Activated T-helper 1 cell treated with Interleukin-2 at 50 U/mL for 16 hours (primary cell): ENCODE measurements around the gene RP9.

Experiments
- DNase-seq: peaks from one replicate; pipeline ENCODE4 v3.0.0-alpha.2; 2020; ENCODE audit warnings: low read depth

RP9 gene, protein sequence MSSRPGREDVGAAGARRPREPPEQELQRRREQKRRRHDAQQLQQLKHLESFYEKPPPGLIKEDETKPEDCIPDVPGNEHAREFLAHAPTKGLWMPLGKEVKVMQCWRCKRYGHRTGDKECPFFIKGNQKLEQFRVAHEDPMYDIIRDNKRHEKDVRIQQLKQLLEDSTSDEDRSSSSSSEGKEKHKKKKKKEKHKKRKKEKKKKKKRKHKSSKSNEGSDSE

GRCh38 chr7:33109005-33109757 lies at the start of gene RP9:
RP9 (minus strand) TSS chr7:33109404; CDS start chr7:33109372, 32 bp downstream.
- peak; percentile 69 for DNase-seq

DNA sequence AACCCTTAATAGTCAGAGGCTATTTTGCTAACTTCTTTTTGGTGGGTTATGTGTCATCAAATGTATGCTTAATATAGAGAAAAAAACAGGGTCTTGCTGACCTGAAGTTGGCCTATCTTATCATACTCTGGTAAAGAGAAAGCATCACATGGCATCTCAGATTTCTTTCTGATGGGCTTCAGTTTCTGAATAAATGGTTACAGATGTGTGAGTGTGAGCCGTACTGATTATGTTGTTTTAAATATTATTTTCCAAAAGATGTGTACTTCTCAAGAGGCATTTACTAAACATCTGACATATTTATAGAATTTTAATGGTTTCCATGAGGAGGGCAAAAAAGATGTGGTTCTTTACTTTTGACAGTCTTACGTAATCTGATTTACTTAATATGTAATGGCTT lies 48.6 kb upstream of the RP9 start:
- DNase-seq, result no peak

GRCh38 chr7:33157311-33157710 lies 48.1 kb upstream of the RP9 start:
- DNase-seq, result no peak

DNA sequence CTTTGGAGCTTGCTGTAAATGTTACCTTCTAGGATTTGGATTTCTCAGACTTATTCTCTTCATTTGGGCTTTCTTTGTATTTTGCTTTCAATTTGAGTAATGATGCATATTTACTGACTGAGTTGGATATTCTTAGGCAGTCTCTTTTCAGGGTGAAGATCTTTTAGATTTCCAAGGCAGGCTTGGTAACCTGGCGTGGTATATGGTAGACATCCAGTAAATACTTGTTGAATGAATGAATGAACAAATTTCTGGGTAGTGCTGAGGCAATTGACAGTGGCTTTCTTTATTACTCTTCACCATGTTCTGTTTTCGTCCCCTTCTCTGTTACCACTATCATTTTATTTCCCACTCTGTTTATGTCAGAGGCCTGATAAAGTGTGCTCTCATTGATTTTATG lies 47.2 kb upstream of the RP9 start:
- DNase-seq, result no peak

DNA sequence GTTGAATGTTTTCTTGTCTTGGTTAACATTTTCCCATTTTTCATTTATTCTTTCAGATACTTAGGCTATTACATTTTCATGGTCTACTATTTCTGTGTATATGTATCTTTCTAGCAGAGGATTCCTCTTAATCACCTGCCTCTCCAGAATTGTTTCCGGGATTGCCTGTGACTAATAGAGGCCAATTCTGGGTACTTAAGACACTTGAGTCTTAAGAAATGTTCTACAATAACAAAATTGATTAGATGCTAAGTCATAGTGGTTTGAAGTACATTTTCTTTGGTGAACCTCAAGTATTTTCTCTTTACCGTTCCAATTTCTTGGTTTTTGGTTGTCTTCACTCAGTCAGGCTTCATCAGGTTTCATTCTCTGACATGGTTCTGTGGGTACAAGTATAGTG lies 46.6 kb upstream of the RP9 start:
- no peak for DNase-seq

DNA sequence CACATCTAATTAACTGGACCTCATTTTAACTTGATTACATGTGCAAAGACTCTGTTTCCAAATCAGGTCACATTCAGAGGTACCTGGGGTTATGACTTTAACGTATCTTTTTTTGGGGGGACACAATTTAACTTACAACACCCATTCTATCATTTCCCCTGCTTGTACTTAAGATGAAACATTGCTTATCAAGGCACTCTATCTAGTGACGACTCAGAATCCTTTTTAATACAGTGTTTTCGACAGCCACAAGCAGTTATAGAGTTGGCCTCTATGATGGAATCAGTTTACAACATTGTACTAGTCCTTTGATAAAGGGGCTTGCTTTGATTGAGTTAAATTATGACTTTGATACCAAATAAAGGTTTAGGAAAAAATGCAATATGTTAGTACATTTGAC lies 42.9 kb upstream of the RP9 start:
- DNase-seq, result no peak

- DNase-seq, result no peak
Measured at GRCh38 chr7:33145156-33145555, 36.0 kb upstream of the RP9 start.

DNA sequence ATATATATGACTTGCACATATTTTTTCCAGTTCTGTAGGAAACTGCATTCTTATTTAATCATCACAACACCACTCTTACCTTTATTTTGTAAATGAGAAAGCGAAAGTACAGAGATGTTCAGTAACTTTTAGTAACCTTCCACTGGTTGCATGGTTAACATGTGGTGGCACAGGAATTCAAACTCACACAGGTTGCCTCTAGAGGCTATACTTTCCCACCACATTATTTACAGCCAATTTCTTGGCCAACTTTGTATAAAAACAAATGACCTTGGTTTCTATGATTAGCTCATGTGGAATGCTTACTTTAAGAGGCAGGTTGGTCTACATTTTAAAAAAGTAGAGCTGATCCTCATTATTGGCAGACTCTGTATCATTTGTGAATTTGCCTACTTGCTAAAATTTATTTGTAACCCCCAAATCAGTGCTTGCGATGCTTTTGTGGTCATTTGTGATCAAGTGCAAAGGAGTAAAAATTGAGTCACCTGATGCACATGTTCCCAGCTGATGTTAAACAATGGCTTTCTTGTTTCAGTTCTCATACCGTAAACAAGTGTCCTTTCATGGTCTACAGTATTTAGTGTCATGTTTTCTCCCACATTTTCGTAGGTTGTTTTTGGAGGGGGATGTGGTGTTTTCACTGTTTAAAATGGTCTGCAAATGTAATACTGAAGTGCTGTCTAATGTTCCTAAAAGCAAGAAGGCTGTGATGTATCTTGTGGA lies 35.0 kb upstream of the RP9 start:
- DNase-seq, result no peak

DNA sequence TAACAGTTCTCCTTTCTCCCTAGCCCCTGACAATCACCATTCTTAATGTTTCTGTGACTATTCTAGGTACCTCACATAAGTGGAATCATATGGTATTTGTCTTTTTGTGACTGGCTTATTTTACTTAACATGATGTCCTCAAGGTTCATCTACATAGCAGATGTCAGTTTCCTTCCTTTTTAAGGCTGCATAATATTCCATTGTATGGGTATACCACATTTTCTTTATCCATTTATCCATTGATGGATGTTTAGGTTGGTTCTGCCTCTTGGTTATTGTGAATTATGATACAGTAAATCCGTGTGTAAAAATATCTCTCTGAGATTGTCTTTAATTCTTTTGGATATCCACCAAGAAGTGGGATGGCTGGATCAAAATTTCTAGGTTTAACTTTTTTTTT lies 33.4 kb upstream of the RP9 start:
- DNase-seq, result no peak

DNA sequence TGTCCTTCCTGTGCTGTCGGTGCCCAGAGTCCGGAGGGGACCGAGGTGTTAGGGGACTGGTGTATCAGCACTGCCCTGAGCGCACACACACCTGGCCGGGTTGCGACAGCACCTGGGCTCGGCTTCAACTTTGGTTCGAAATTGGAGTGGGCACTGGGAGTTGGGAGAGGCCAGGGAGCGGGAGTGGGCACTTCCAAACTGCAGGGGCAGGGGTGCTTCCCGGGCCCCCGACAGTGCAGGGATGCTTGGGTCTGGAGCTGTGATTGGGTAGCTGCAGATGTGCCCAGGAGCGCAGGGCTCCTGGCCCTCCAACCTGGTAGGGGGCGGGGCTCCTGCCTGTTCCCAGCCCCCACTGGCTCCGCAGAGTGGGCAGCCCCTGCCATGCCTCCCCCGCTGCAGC lies 27.9 kb upstream of the RP9 start:
- DNase-seq, result no peak

- no peak for DNase-seq
Measured at GRCh38 chr7:33130184-33130583, 21.0 kb upstream of the RP9 start.

- DNase-seq, result no peak
Measured at GRCh38 chr7:33129806-33130153, 20.6 kb upstream of the RP9 start.

DNA sequence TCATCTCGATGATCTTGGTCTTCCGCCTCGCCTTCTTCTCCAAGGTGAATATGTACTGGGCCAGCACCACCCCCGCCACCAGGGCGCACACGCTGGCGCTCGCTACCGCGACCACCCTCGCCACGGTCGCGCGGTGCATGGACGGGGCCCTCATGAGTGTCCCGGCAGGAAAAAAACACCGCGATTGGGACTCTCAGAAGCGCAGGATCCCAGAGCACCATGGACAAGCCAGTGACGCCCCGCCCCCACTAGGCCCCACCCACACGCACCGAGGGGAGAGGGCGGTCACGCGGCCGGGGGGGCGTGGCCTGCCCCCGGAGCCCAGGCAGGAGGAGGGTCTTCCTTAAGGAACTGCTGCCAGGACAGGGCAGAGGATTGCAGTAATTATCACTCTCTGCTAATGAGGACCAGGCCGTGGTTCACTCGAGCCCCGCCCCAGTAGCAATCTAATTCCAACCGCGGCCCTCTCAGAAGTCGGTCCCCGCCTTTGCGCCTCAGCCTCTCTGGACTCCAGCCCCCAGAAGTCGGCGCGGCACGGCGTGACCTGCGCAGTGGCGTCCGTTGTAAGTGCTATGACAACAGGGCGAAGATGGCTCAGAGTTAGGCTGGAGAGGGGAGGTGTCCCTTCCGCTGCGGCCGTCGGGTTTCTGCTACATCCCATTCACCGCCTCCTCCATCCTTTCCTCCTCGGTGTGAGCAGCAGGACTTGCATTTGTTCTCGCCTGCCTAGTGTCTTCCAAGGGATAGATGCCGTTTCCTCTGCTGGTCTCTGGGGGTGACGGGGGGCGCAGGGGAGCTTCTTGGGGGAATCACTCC lies 20.0 kb upstream of the RP9 start, which contains the start of gene BBS9:
Gene BBS9 (plus strand): TSS at position 575 of the 816 bp plus-strand sequence. CDS start 16,689 bp downstream, outside the sequence.
- peak; percentile 80 for DNase-seq

- no peak for DNase-seq
Measured at GRCh38 chr7:33128631-33128989, 19.4 kb upstream of the RP9 start.

GRCh38 chr7:33127085-33127484 lies 17.9 kb upstream of the RP9 start:
- DNase-seq, result no peak

- no peak for DNase-seq
Measured at GRCh38 chr7:33118383-33118782, 9.2 kb upstream of the RP9 start.

DNA sequence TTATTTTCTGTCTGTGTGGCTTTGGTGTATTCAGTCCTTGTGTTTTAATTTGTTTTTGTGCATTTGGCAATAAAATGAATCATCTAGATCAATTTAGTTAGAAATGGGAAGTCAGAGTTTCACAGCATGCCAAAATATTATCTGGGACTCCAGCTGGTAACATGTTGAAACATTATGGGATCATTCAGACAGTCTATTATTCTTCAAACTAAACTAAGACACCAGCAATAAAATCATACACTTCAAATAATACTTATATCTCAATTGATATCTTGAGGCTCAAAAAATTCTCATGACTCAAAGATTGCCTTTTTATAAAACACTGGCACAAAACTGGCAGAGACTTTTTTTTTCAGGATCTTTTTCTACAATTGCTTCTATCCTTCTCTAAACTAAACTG lies 5.8 kb upstream of the RP9 start:
- no peak for DNase-seq

DNA sequence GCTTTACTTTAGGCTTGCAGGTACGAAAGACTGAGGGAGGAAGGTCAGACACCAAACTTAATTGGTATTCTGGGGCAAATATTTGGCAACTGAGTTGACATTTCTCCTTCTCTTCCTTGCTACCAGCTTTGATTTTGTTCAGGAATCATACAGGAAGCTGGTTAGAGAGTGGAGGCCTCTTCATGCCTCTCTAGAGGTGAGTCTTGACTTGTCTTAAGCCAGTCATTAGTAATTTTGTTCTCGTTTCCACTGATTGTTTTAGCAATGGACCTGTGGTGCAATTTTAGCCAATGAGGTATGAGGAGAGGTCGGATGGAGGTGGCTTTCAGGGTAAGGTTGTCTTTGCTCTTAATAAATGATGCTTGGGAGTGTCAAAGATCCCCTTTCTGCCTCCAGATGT lies 2.4 kb upstream of the RP9 start:
- no peak for DNase-seq

- DNase-seq, result no peak
Measured at GRCh38 chr7:33109758-33110238, 594 bp upstream of the RP9 start.

GRCh38 chr7:33108554-33109004 lies 625 bp downstream of the RP9 start:
- no peak for DNase-seq

DNA sequence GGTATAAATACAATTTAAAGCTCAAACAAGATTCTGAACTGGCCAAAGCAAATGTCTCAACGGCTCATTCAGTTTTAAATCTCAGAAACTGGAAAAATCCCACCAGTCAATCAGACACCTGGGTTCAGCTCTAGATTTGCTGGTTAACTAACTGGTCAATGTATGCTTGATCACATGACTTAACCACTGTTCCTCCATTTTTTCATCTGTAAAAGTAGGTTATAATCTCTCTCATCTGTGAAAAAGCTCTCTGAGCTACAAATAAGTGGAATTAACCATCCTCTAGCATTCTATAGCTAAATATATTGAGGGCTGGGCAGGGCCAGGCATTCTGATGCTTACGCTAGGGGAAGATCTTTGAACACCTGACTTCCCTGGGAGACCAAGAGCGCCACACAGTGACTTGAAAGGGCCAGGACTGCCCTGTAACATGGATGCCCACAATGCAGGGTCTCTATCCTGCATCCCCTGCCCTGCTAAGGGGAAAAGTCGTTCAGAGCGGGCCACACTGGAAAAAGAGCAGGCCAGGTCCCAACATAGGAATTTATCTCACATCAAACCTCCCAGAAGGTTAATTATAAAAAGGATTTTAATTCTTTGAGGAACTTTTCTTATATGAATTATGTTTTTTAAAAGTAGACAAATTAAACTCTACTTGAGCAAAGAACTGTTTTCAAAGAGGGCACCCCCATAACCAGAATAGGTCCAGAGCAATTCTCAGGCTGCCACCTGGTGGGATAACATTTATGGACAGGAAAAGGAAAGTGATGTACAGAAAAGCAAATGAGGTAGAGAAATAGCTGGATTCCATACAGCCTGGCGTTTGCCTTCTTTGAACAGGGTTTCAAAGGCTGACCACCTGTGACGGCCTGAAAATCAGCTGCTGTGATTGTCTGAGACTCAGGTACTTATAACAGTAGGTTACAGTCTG lies 1.8 kb downstream of the RP9 start:
- DNase-seq, result no peak
